D721Med (cell line): ENCODE measurements around the gene C17orf113.

ENCODE experiments used
- DNase-seq: peaks from one replicate; pipeline ENCODE4 v3.0.0; 2011; ENCODE audit warnings: low spot score; ENCODE audit not compliant: insufficient read length
- FAIRE-seq: peaks from 2 replicates; lab custom pipeline; 2011; peaks lifted over from hg19 to GRCh38; lab: Jason Lieb, UNC
- CTCF ChIP-seq: IDR thresholded peaks from 2 replicates; pipeline ENCODE4 v1.5.1; 2012; ENCODE audit warnings: mild to moderate bottlenecking, control low read depth; ENCODE audit not compliant: insufficient read depth; ENCODE audit errors: missing control alignments

The C17orf113 gene

GRCh38 chr17:42051645-42052044 lies 1.2 kb upstream of the C17orf113 start:
- TF ChIP-seq CTCF: no peak
- no peak for FAIRE-seq
- no peak for DNase-seq

- DNase-seq: no peak
- FAIRE-seq: no peak
- TF ChIP-seq CTCF: no peak
These were observed 606 bp upstream of the C17orf113 start for GRCh38 chr17:42051013-42051400.

DNA sequence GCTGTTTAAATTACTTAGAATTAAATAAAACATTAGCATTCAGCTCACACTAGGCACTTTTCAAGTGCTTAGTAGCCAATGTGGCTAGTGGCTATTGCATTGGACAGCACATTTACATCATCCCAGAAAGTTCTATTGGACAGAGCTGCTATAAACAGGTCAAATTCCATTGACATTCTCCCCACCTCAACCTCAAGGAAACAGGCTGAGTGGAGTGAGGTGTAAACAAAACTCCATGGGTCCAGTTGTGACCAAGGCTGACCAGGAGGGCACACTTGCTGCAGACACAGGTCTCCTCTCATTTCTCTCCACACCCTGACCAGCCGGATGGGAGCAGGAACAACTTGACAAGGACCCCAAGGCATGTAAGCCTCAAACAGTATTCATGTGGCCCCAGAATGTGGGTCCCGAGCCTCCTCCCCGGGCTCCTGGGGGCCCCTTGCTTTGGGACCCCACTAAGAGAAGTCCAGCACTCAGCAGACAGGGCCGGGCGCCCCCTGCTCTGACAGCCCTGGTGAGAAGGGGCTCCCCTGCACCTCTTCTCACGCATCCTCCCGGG lies 488 bp downstream of the C17orf113 start:
- DNase-seq (no peak), FAIRE-seq (no peak)
- TF ChIP-seq CTCF: no peak

DNA sequence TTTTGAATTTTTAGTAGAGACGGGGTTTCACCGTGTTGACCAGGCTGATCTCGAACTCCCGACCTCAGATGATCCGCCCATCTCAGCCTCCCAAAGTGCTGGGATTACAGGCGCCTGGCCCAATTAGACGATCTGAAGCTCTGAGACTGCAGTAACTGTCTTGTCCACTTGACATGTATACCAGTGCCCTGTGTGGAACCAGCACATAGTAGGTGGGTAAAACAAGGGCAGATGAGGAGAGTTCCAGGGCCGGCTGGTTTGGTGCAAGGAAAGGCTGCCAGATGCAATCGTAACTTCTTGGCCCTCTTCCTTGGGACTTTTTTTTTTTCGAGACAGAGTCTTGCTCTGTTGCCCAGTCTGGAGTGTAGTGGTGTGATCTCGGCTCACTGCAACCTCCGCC lies 3.1 kb downstream of the C17orf113 start:
- TF ChIP-seq CTCF: no peak
- FAIRE-seq (no peak), DNase-seq (no peak)

GRCh38 chr17:42045719-42046118 lies 4.7 kb downstream of the C17orf113 start:
- FAIRE-seq: no peak
- DNase-seq: no peak
- no peak for TF ChIP-seq CTCF

DNA sequence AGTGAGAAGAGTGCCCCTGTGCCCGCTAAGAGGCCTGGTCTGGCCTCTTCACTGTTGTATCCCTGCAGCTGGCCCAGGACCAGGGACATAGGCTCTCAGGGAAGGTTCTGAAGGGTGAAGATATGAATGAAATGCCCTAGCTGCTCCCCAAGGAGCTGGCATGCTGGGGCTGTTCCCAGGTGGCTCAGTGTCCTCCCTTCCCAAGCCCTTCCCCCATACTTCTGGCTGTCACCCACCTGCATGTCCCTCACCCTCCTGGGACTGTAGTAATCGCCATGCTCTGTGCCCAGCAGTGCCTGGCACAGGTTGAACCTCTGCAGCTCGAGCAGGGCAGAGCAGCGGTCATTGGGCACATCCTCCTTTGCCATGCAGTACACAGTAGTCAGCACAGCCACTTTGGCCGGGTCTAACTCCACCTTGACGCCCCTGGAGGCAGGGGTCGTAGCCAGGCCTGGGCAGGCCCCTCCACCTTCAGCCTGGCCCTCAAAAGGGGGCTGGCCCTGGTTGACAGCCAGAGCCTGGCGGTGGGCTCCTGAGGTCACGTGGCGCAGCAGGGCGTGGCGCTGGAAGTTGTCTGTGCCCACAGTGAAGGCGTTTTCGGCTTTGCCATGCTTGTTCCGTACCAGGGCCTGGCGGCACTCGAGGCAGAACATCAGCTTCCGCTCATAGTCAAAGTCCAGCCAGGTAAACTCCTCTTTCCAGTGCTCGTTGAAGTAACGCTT lies 7.6 kb downstream of the C17orf113 start:
- DNase-seq: no peak
- no peak for FAIRE-seq
- no peak for TF ChIP-seq CTCF

- no peak for DNase-seq
- no peak for TF ChIP-seq CTCF
These were observed 8.8 kb downstream of the C17orf113 start for GRCh38 chr17:42041619-42042018.

More at GRCh38 chr17:42041619-42042018, 8.8 kb downstream of the C17orf113 start:
- no peak for FAIRE-seq
